ENCODE results near the gene ABCG1. TPM values are rescaled to one million over a fixed set of nuclear protein-coding genes. Genes with fewer than 3 reads are reported as not detected.

ABCG1 gene
- total RNA-seq, 2 experiments from 2014 or later, result 16.7 to 17.3 TPM

DNA sequence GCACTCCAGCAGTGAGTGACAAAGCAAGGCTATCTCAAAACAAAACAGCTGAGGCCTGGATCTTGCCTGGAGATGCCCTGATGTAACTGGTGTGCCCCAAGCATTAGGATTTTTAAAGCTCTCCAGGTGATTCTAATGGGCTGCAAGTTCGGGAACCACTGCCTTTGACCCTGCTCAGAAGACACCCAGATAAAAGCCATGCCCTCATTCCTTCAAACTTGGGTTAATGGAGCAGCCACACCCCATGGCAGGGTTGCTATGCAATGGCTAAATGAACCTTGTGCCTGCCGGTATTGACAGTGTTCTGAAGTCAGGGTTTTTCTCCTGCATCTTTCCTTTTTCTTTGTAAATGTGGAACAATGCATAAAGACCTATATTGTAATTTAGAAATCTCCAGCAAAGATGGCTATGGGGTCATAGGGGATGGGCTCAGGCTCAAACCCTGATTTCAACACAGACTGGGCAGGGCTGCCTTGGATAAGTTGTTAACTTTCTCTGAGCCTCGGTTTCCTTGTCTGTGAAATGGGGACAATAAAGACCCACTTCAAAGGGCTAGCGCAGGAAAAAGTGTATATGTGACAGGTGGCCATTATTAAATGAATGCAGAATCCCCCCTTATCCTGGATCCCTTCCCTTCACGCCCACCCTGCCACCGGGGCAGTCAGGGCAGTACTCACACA is 95.8 kb downstream of the ABCG1 start:
- ChIA-PET POLR2A (no interaction called here), CTCF (ENCODE audit: unreplicated experiment) (no interaction called here)
- intact Hi-C loops (cut with micrococcal nuclease; ENCODE audit: unreplicated experiment), result no loop called here
- H3K4me2 ChIP-seq (ENCODE audit: low read length), result no peak overlapping the region
- no peaks in the 10 kb centered on the region for H4K20me1 ChIP-seq (ENCODE audit: insufficient read depth, low read length)
- no peaks in the 10 kb centered on the region for H3K36me3 ChIP-seq (ENCODE audit: insufficient read depth, low read length)
- TF ChIP-seq, protein P1, sequence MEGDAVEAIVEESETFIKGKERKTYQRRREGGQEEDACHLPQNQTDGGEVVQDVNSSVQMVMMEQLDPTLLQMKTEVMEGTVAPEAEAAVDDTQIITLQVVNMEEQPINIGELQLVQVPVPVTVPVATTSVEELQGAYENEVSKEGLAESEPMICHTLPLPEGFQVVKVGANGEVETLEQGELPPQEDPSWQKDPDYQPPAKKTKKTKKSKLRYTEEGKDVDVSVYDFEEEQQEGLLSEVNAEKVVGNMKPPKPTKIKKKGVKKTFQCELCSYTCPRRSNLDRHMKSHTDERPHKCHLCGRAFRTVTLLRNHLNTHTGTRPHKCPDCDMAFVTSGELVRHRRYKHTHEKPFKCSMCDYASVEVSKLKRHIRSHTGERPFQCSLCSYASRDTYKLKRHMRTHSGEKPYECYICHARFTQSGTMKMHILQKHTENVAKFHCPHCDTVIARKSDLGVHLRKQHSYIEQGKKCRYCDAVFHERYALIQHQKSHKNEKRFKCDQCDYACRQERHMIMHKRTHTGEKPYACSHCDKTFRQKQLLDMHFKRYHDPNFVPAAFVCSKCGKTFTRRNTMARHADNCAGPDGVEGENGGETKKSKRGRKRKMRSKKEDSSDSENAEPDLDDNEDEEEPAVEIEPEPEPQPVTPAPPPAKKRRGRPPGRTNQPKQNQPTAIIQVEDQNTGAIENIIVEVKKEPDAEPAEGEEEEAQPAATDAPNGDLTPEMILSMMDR (conservative IDR thresholded peaks at IDR 0.05; ENCODE audit: low read length), result no peak
- TF ChIP-seq EZH2phosphoT487 (IDR thresholded peaks at IDR 0.05; ENCODE audit: borderline replicate concordance, low read depth, low read length), result no peak
- BruUV-seq (replicated peaks), result no TSS peak
- no peaks in the 10 kb centered on the region for H3K79me2 ChIP-seq (ENCODE audit: insufficient read depth, low read depth, low read length)
- no peak overlapping the region for H3K27ac ChIP-seq (ENCODE audit: low read depth, low read length, poor library complexity, severe bottlenecking)
- H3K4me1 ChIP-seq (ENCODE audit: insufficient read depth, low read length, poor library complexity, severe bottlenecking), result peaks cover 7% of the 10 kb centered on the region
- H3K9me3 ChIP-seq (ENCODE audit: low read length), result no peaks in the 10 kb centered on the region
- no peak overlapping the region for H2AFZ ChIP-seq (ENCODE audit: low read length)
- no peak overlapping the region for H3K4me3 ChIP-seq (ENCODE audit: low read depth, low read length, poor library complexity, severe bottlenecking)
- no peak for DNase-seq (ENCODE audit: low spot score)
- H3K9me2 ChIP-seq (ENCODE audit: insufficient read depth, low read length), result no peaks in the 10 kb centered on the region

DNA sequence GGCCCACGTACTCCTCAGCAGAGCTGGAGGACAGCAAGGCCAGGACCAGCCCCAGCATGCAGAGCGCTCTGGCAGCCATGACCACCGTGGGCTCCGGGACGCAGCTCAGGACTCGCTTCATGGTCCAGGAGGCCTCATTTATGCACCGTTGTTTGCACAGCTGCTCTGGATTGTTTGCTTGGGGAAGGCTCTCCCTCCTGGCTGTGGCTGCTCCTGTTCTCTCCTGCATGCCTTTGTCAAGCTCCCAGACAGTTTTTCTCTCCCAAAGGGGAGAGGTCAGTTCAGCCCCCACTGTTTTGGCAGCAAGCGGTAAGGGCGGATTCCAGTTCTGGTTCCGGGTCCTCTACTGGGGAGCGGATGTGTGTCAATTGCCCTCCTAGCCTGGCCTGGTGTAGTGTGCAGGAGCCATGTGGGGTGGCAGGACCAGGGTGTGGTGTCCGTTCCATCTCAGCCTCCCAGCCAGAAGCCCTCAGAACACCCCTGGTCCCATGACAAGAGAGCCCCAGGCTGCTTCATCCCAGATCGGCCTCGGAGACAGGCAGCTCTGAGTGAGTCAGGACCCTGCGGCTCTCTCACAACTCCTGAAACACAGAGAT is 96.5 kb downstream of the ABCG1 start, which contains the start of gene TFF3:
Gene TFF3 (minus strand): TSS at position 114 of the 596 bp plus-strand sequence. CDS start 35 bp downstream, at position 79.
- H4K20me1 ChIP-seq (ENCODE audit: insufficient read depth, low read length), result no peaks in the 10 kb centered on the region
- H3K4me3 ChIP-seq (ENCODE audit: low read depth, low read length, poor library complexity, severe bottlenecking), result no peak within 1 kb of the TSS
- intact Hi-C loops (cut with micrococcal nuclease; ENCODE audit: unreplicated experiment), result no loop called here
- no peaks in the 10 kb centered on the region for H3K79me2 ChIP-seq (ENCODE audit: insufficient read depth, low read depth, low read length)
- DNase-seq (ENCODE audit: low spot score), result no peak
- ChIA-PET CTCF (ENCODE audit: unreplicated experiment) (interaction anchor here (0.7 kb wide), 1 partner anchor 85 kb away, joined by 3 read pairs; no protein-coding TSS in a partner anchor), POLR2A (no interaction called here)
- no peaks in the 10 kb centered on the region for H3K36me3 ChIP-seq (ENCODE audit: insufficient read depth, low read length)
- no peaks in the 10 kb centered on the region for H3K9me3 ChIP-seq (ENCODE audit: low read length)
- BruUV-seq (replicated peaks), result no TSS peak
- TF ChIP-seq, protein P1 (conservative IDR thresholded peaks at IDR 0.05; ENCODE audit: low read length), result no peak
- no peak for TF ChIP-seq EZH2phosphoT487 (IDR thresholded peaks at IDR 0.05; ENCODE audit: borderline replicate concordance, low read depth, low read length)
- no peaks in the 10 kb centered on the region for H3K9me2 ChIP-seq (ENCODE audit: insufficient read depth, low read length)
- H2AFZ ChIP-seq (ENCODE audit: low read length), result no peak within 1 kb of the TSS
- peaks cover 10% of the 10 kb centered on the region for H3K4me1 ChIP-seq (ENCODE audit: insufficient read depth, low read length, poor library complexity, severe bottlenecking)
- no peak within 1 kb of the TSS for H3K4me2 ChIP-seq (ENCODE audit: low read length)
- no peak within 1 kb of the TSS for H3K27ac ChIP-seq (ENCODE audit: low read depth, low read length, poor library complexity, severe bottlenecking)

DNA sequence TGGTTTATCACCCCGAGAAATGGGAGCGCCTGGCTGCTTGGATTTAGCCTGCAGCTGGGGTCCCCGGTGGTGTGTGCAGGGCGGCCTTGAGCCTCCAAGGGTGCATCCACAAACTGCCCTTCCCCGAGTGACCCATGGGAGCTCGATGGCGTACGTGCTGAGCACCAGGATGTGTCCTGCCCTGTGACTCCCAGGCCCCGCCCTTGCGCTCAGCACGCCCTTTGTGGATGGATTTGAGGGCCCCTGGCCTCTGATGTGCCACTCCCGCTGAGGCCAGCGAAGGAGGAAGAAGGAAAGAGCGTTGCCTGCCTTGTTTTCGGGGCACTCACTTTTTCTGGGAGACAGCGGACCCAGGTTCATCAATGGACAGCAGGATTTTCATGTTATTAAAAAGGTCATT is 98.0 kb downstream of the ABCG1 start:
- TF ChIP-seq, protein P1 (conservative IDR thresholded peaks at IDR 0.05; ENCODE audit: low read length), result no peak
- TF ChIP-seq EZH2phosphoT487 (IDR thresholded peaks at IDR 0.05; ENCODE audit: borderline replicate concordance, low read depth, low read length), result no peak
- POLR2A ChIA-PET, result no interaction called here
- Histone ChIP-seq H3K79me2 (ENCODE audit: insufficient read depth, low read depth, low read length) (no peaks in the 10 kb centered on the region), H3K36me3 (ENCODE audit: insufficient read depth, low read length) (no peaks in the 10 kb centered on the region), H2AFZ (ENCODE audit: low read length) (no peak overlapping the region), H3K4me3 (ENCODE audit: low read depth, low read length, poor library complexity, severe bottlenecking) (no peak overlapping the region), H3K4me2 (ENCODE audit: low read length) (no peak overlapping the region), H3K9me3 (ENCODE audit: low read length) (no peaks in the 10 kb centered on the region), H3K27ac (ENCODE audit: low read depth, low read length, poor library complexity, severe bottlenecking) (no peak overlapping the region), H3K9me2 (ENCODE audit: insufficient read depth, low read length) (no peaks in the 10 kb centered on the region), H3K4me1 (ENCODE audit: insufficient read depth, low read length, poor library complexity, severe bottlenecking) (peaks cover 10% of the 10 kb centered on the region), H4K20me1 (ENCODE audit: insufficient read depth, low read length) (no peaks in the 10 kb centered on the region)
- no TSS peak for BruUV-seq (replicated peaks)
- no peak for DNase-seq (ENCODE audit: low spot score)
- CTCF ChIA-PET (ENCODE audit: unreplicated experiment), result no interaction called here
- intact Hi-C loops (cut with micrococcal nuclease; ENCODE audit: unreplicated experiment), result no loop called here
